ENCODE measurements around the gene SLC9A3. TPM values are rescaled to one million over a fixed set of nuclear protein-coding genes. Genes with fewer than 3 reads are reported as not detected.

Gene SLC9A3
- total RNA-seq, 1 donor from 2014 or later = 1.3 TPM

DNA sequence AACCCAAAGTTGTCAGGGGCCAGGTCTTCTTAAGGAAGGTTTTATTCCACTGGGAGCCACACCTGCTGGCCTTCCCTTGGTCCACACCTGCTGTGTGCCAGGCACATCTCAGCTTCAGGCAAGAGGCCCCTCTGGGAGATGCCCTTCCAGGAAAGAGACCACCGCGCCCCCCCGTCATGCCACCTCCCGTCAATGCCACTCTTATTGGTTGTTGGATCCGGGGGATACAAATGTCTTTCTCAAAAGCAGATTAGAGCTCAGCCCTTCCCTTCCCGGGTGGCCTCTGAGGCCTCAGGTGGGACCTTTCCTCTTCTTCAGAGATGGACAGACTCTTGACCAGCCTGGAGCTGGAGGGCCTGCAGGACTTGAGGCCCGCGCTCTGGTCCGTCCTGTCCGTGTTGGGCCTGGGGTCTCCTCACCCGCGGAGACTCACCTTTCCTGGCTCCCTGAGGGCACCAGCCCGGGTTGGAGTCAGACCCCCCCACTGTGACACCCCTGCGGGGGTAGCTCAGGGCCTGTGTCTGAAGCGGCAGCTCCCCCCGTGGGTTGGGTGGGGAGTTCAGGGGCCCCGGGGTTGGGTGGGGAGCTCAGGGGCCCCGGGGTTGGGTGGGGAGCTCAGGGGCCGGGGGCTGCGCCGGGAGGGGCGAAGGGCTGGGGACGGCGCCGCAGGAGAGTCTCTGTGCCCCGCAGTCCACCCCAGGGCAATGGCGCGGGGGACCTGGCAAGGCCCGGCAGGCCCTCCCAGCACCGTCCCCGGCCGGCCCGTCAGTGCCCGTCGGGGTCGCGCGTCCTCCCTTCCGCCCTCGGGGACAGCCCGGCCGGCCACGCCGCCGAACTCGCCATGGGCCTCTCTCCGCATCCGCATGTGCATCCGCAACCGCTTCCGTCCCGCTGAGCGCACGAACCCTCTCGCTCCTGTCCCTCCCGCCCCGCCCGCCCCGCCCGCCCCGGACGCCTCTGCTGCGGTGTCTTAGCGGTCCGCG lies 3.7 kb upstream of the SLC9A3 start:
- intact Hi-C loops (cut with micrococcal nuclease) = loop anchor here (5.0 kb wide), 1 partner anchor 206 kb away; the partner anchor contains the start of gene AHRR

DNA sequence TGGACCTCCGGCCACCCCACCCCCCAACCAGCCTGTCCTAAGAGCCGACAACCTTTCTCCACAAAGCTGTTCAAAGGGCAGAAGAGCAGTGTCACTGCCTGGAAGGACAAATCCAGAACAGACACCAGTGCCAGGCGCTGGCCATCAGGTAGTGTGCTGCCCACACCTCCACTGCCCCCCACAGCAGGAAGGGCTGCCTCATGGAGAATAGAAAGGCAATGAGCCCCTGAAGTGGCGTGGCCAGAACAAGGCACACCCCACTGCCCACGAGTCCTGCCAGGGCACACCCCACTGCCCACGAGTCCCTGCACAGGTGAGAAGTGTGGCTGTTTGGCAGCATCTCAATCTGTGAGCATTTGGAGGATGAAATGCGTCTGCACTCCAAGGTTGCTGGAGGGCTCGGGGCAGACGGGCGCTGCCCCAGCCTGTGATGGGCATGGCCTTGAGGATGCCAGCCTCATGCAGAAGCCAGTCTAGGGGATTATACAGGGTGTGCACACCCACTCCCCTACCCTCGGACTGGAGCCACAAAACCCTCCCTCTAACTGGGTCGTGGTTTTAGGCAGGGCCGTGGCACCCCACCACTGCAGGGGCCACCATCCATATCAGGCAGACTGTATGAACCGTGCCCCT lies 2.3 kb upstream of the SLC9A3 start:
- intact Hi-C loops (cut with micrococcal nuclease) = loop anchor here (5.0 kb wide), 1 partner anchor 204 kb away; the partner anchor contains the start of gene AHRR

- intact Hi-C loops (cut with micrococcal nuclease) = loop anchor here (5.0 kb wide), 1 partner anchor 204 kb away; the partner anchor contains the start of gene AHRR
Measured at GRCh38 chr5:525916-526315, 1.7 kb upstream of the SLC9A3 start.

- intact Hi-C loops (cut with micrococcal nuclease) = loop anchor here (5.0 kb wide), 1 partner anchor 203 kb away; the partner anchor contains the start of gene AHRR
Measured at GRCh38 chr5:524973-525761, 918 bp upstream of the SLC9A3 start.

DNA sequence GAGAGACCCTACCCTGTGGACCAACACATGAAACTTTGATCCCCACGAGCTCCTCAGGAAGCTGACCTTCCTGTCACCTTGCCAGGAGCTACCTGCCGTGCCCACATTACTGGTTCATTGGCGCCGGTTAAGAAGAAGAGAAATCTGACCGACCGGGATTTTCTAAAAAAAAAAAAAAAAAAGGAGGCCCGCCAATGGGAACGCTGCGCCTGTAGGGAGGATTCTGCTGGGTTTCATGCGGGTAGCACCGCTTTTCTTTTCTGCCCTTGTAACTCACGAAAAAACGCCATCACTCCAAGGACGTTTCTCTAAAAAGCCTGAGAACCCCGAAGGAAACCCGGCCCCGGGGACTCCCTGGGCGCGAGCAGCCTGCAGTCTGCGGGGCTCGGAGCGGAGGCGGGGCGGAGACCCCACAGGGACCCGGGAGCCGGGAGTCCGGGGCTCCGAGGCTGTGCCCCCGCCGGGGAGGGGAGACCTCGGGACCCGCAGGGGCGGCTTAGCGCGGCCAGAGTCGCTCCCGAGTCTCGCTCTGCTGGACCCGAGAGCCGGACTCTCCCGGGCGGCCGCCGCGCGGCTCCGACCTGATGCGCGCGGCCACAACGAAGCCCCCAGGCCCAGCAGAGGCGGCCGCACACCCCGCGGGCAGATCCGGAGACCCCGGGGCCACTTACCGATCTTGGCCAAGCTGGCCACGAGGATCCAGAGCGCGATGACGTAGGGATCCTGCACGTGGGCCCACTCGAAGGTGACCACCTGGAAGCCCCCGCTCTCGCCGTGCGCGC lies 617 bp downstream of the SLC9A3 start:
- intact Hi-C loops (cut with micrococcal nuclease) = no loop called here

DNA sequence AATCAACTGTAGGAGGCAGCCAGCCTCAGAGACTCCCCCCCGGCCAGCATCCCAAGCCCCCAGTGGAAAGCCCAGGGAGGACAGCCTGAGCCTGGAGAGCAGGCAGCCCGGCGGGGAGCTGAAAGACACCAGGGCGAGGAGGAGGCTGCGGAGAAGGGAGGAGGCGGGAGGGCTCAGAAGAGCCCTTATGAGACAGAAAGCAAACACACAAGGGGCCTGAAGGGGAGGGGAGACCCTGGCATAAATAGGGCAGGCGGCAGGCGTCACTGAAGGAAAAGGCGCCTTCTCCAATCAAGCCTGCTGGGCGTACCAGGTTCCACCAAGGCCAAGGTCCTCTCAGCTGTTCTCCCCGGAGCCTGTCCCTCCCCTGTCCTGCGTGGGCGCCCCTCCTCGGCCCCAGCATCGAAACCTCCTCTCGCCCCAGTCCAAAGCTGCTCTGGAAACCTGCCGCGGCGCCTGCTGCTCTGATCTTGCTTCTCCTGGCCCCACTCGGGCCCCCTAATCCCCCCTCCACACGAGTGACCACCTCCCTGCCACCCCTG lies 1.3 kb downstream of the SLC9A3 start:
- intact Hi-C loops (cut with micrococcal nuclease) = no loop called here

DNA sequence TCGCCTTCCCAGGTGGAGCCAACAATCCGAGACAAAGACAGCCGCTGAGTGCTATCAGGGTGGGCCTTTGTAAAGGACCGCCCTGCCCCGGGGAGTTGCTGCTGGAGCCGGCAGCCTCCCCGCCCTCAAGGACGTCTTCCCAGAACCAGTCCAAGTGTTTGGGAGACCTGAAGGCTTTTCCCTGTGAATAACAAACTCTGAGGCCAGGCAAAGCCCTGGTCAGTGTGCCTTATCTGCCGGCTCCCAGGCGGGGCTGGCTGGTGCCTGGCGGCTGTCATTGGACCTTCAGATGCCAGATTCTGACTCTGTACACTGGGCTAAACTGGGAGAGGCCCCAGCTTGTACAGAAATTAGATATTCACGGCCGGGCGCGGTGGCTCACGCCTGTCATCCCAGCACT lies 2.1 kb downstream of the SLC9A3 start:
- intact Hi-C loops (cut with micrococcal nuclease) = no loop called here

- intact Hi-C loops (cut with micrococcal nuclease) = no loop called here
Measured at GRCh38 chr5:521680-522079, 2.6 kb downstream of the SLC9A3 start.

GRCh38 chr5:520850-521226 lies 3.4 kb downstream of the SLC9A3 start:
- intact Hi-C loops (cut with micrococcal nuclease) = no loop called here

GRCh38 chr5:520196-520849 lies 3.9 kb downstream of the SLC9A3 start:
- intact Hi-C loops (cut with micrococcal nuclease) = no loop called here

DNA sequence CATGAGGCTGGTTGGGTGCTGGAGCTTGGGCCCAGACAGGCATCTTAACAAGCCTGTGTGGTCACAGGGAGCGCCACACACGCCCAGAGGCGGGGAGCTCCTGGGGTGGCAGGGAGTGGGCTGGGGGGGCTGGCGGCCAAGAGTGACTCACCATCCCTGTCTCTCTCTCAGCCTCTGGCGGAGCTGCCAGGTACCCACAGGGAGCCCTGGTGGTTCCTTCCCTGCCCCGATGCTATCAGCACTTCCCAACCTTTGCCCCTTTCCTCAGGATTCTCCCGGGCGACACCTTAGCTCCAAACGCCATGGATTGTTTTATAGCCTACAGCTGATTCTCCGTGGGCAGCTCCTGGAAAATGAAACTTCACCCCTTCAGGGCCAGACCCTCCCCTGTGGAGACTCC lies 5.5 kb downstream of the SLC9A3 start:
- intact Hi-C loops (cut with micrococcal nuclease) = no loop called here

GRCh38 chr5:517535-518100 lies 6.6 kb downstream of the SLC9A3 start:
- intact Hi-C loops (cut with micrococcal nuclease) = no loop called here

DNA sequence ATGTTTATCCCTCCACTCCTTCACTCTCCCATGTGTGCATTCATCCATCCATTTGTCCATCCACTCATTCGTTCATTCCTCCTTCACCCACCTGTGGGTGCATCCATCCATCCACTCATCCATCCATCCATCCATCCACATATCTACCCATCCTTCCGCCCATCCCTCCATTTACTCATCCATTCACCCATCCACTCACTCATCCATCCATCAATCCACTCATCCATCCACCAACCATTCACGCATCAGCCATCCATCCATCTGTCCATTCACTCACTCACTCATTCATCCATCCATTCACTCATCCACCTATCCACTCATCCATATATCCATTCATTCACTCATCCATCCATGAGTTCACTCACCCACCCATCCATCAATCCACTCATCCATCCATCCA lies 7.3 kb downstream of the SLC9A3 start:
- intact Hi-C loops (cut with micrococcal nuclease) = no loop called here

- intact Hi-C loops (cut with micrococcal nuclease) = no loop called here
Measured at GRCh38 chr5:516338-516925, 7.8 kb downstream of the SLC9A3 start.

- intact Hi-C loops (cut with micrococcal nuclease) = no loop called here
Measured at GRCh38 chr5:515273-515836, 8.9 kb downstream of the SLC9A3 start.

DNA sequence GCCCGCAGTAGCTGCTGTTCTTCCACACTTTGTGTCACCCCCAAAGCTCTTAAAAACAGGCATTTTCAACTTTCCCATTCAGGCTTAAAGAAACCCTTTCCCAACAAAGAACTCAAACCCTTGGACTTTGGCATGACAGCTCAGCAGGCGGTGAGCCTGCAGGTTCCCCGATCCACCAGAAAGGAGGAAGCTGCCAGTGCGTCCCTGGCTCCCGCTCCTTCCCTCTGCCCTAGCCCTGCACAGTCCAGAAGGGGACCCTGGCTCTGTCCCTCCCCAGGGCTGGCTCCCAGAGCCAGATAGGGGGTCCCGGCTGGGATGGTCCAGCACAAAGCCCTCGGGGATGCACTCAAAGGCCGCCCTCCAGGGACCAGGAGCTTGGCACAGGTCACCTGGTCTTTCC lies 9.6 kb downstream of the SLC9A3 start:
- intact Hi-C loops (cut with micrococcal nuclease) = no loop called here

DNA sequence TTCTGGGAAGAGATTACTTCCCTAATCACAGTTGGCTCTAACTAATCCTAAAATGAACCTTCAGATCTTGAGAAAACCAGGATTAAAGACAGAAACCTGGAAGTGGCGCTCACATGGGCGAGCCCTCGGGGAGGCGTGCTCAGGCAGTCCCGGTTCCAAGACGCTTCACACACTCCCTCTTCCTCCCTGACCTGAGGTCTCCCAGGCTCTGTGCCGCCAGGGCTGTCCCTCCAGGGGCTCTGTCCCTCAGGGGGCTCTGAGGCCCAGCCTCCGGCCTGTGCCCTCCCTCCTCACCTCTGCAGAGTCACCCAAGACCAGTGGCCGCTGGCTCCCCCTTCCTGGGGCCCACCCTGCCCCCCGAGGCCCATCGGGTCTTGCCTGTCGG lies 10.2 kb downstream of the SLC9A3 start:
- intact Hi-C loops (cut with micrococcal nuclease) = no loop called here

- intact Hi-C loops (cut with micrococcal nuclease) = no loop called here
Measured at GRCh38 chr5:513216-514100, 10.8 kb downstream of the SLC9A3 start.

Data from T-helper 1 cell treated with Interleukin-12 subunit alpha and Interleukin-12 subunit beta and Interleukin-4 antibody, amounts not matched to agents 30 ng/mL and 1 ng/mL, for 36 hours (primary cell).